ENCODE results near the gene CAMLG.

Gene CAMLG

DNA sequence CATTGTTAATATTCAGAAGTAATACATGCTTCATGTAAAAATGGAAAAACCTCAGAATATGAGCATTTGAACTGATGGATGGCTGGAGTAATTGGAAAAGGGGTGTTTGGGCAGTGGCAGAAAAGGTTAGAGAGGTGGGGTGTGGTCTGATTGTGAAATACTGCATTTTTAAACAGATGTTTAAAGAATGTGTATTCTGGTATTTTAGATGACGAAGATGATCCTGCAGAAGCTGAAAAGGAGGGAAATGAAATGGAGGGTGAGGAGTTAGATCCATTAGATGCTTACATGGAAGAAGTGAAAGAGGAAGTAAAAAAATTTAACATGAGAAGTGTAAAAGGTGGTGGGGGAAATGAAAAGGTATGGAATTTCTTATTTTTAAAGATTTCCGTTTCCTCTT lies 39.0 kb downstream of the CAMLG start:
- no peak for DNase-seq (ENCODE audit: low read depth in 2 of 2, low spot score in 1 of 2)

DNA sequence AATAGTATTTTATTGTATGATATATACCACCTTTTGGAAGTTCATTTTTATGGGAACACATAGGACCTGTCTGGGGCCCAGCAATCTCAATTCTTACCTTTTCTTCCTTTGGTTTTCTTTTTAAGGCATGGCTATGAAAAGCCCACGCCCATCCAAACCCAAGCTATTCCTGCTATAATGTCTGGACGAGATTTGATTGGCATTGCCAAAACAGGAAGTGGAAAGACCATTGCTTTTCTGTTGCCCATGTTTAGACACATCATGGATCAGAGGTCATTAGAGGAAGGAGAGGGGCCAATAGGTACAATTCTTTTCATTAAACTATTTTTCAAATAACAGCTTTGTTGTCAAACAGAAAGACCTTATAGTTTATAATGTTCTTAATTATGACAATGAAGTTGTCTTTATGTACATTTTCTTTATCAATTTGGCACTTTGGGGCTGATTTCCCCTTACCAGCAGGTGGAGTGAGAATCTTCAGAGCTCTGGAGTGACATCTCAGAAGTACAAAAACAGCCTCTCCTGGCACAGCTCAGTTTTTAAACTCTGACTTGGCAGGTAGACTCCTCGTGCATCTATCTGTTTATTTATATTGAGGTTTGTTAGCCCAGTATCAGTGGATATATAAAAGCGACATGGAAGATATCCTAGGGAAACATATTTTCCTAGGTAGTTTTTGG lies 46.0 kb downstream of the CAMLG start:
- DNase-seq (ENCODE audit: low read depth in 2 of 2, low spot score in 1 of 2), result no peak

DNA sequence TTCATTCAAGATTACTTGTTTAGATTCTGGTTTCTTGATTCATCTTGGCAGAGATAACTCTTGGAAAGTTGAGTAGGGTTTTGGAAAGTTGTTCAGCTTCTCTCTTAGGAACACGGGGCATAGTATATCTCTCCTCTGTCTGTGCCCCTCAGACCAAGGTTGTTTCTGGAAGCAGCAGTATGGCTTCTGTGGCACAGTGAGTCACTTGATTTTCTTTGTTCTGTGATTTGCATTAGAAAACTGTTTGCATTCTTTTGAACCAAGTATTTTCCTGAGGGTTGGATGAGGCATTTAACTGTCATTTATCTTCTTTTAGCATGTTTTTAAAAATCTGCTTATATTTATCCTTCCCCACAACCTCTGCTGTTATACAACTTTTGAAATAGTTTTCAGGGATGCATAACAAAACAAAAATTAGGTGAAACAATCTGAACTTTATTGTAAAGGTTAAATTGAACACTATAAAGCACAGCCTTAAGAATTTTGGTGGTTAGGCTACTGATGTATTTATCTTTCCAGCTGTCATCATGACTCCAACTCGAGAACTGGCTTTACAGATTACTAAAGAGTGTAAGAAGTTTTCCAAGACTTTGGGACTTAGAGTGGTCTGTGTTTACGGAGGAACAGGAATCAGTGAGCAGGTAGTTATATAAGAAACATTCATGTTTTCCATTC lies 46.7 kb downstream of the CAMLG start:
- DNase-seq (ENCODE audit: low read depth in 2 of 2, low spot score in 1 of 2), result no peak

DNA sequence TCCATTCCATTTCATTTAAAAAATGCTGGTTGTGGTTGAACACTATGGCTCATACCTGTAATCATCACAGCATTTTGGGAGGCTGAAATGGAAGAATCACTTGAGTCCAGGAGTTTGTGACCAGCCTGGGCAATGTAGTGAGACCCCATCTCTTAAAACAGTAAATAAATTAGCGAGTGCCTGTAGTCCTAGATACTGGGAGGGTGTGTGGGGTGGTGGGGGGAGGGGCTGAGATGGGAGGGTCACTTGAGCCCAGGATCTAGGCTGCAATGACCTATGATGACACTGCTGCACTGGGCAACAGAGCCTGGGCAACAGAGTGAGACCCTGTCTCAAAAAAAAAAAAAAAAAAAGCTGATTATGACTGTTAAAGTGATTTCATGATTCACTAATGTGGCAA lies 49.3 kb downstream of the CAMLG start:
- no peak for DNase-seq (ENCODE audit: low read depth in 2 of 2, low spot score in 1 of 2)

DNA sequence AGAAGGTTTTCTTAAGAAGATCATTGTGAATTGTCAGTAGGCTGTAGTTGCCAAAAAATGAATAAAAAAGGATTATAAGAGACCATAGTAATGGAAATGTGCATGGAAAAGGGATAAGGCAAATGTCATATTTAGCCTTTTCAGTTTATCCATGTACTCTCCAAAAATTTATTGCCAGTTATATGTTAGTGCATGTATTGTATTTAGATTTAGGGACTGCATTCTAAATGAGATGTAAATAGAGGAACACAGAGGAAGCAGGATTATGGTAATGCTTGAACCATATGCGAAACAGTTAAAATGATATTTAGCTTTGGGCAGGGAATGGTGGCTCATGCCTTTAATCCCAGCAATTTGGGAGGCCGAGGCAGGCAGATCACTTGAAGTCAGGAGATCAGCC lies 53.2 kb downstream of the CAMLG start:
- no peak for DNase-seq (ENCODE audit: low read depth in 2 of 2, low spot score in 1 of 2)

DNA sequence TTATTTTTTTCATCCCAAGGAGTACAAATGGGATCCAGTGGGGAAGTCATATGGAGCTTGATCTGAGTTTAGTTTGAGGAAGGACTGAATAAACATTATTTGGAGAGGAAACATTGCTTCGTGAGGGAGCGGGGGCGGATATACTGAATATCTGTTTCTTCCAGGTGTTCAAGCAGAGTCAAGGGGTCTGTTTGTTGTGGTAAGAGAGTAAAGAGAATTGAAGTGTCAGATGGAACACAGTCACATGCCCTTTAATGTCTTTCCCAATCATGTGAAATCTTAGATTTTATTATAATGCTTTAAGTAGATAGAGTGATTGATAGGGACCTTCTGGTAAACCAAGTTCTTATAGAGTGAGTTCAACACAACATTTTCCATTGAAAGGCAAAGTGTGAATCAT lies 53.9 kb downstream of the CAMLG start:
- DNase-seq (ENCODE audit: low read depth in 2 of 2, low spot score in 1 of 2), result no peak

DNA sequence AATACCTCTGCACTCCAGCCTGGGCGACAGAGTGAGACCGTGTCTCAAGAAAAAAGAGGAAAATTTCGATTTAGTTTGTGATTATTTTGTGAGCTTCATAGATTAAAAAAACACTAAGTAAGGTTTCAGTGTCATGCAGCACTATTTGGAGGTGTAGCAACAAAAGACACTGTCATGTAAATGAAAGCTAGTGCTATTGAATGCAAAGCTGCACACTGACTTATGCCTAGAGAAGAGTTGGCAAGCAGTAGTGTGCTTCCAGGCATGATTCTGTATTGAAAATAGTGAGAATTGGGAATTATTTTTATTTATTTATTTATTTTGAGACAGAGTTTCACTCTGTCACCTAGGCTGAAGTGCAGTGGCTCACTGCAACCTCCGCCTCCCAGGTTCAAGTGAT lies 54.8 kb downstream of the CAMLG start:
- no peak for DNase-seq (ENCODE audit: low read depth in 2 of 2, low spot score in 1 of 2)

DNA sequence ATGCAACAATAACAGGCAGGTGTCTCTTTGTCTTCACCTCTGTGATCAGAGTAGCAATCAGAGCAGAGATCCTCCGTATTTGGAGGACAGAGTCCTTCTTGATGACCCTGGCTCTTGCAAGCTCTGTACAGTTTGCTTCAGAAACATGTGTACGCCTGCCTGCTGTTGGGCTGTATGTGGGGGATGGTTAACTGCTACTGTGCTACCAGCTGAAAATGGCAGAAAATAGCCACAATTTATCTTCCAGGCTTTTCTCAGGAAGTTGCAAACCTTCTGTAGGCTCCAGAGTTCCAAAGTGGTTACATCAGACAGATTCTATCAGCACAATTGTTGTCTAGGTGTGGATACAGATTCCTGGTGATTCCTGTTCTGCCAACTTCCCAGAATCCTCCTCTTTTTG lies 55.7 kb downstream of the CAMLG start:
- no peak for DNase-seq (ENCODE audit: low read depth in 2 of 2, low spot score in 1 of 2)

DNA sequence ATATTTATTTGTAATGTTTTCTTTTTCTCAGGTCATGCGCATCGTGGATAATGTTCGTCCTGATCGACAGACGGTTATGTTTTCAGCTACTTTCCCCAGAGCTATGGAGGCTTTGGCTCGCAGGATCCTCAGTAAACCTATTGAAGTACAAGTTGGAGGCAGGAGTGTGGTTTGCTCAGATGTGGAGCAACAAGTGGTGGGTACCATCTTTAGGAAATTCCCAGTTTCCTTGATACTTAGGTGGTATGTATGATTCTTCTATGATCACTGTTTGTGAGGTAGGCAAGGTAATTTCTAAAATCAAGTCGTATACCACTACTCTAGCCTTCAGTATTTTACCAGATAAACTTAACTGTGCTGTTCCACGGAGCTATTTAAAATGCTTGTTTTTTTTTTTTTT lies 56.5 kb downstream of the CAMLG start:
- no peak for DNase-seq (ENCODE audit: low read depth in 2 of 2, low spot score in 1 of 2)

DNA sequence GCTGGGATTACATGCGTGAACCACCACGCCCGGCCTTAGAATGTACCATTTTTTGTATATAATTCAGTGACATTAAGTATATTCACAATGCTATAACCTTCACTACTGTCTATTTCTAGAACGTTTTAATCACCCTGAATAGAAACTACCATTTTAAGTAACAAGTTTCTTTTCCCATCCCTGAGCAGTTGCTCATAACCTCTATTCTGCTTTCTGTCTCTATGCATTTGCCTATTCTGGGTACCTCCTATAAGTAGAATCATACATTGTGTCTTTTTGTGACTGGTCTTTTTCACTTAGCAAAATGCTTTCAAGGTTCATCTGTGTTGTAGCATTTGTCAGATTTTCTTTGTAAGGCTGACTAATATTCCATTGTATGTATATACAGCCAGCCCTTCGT lies 60.1 kb downstream of the CAMLG start:
- DNase-seq (ENCODE audit: low read depth in 2 of 2, low spot score in 1 of 2), result no peak

Measured in stimulated activated CD8-positive, alpha-beta memory T cell treated with anti-CD3 and anti-CD28 coated beads, Interleukin-4, amount 100 ng/mL, for 1 hour (primary cell).